SU-DHL-6 (cell line): ENCODE measurements around the gene ZNF574.

Source experiments
- H2AFZ ChIP-seq: fragments of 200-600 bp; sonication (generic); 2 replicates; pipeline ENCODE4 v1.6.1; 2014; ENCODE audit warnings: low read depth, mild to moderate bottlenecking, moderate library complexity, mixed read lengths, antibody characterized with exemption, low read length; ENCODE audit not compliant: severe bottlenecking
- H3F3A ChIP-seq: fragments of 200-600 bp; shearing (Covaris generic); 2 replicates; pipeline ENCODE4 v1.6.0; 2016; ENCODE audit warnings: antibody characterized with exemption, mild to moderate bottlenecking; ENCODE audit not compliant: insufficient read depth
- H3K27ac ChIP-seq: fragments of 200-600 bp; sonication (generic); 2 replicates; pipeline ENCODE4 v1.5.1; 2016; ENCODE audit warnings: low read depth, mild to moderate bottlenecking, low read length, moderate library complexity, mixed read lengths
- H3K27me3 ChIP-seq: fragments of 200-600 bp; sonication (generic), shearing (Covaris generic); 2 replicates; pipeline ENCODE4 v1.6.0; 2014; ENCODE audit warnings: mild to moderate bottlenecking, low read length
- H3K36me3 ChIP-seq: fragments of 200-600 bp; sonication (generic); 2 replicates; pipeline ENCODE4 v1.6.1; 2014; ENCODE audit warnings: mild to moderate bottlenecking, low read length, mixed read lengths
- H3K4me2 ChIP-seq: fragments of 300-600, 200-600 bp; shearing (Covaris generic), sonication (generic); 2 replicates; pipeline ENCODE4 v1.6.0; 2014; ENCODE audit warnings: low read length, low read depth, mild to moderate bottlenecking; ENCODE audit not compliant: poor library complexity, severe bottlenecking
- H3K4me3 ChIP-seq: fragments of 200-600 bp; sonication (generic); 2 replicates; pipeline ENCODE4 v1.5.1; 2014; ENCODE audit warnings: antibody characterized with exemption, low read length, mild to moderate bottlenecking, mixed read lengths; ENCODE audit not compliant: insufficient read depth, poor library complexity, severe bottlenecking
- H3K79me2 ChIP-seq: fragments of 200-600 bp; sonication (generic); 2 replicates; pipeline ENCODE4 v1.6.1; 2014; ENCODE audit warnings: mild to moderate bottlenecking, low read length, moderate library complexity; ENCODE audit not compliant: insufficient read depth
- H3K9ac ChIP-seq: fragments of 200-600 bp; sonication (generic); 2 replicates; pipeline ENCODE4 v1.7.0; 2014; ENCODE audit warnings: mild to moderate bottlenecking, low read length
- H3K9me2 ChIP-seq: fragments of 200-600 bp; sonication (generic); replicated peaks from 2 replicates; pipeline ENCODE4 v1.6.1; 2014; ENCODE audit warnings: low read length; ENCODE audit not compliant: insufficient read depth
- H3K9me3 ChIP-seq: fragments of 200-600 bp; sonication (generic); 2 replicates; pipeline ENCODE4 v1.6.1; 2014; ENCODE audit warnings: low read length, mixed read lengths; ENCODE audit not compliant: insufficient read depth
- H4K20me1 ChIP-seq: fragments of 200-600 bp; sonication (generic); 2 replicates; pipeline ENCODE4 v1.6.1; 2014; ENCODE audit warnings: low read depth, mild to moderate bottlenecking, antibody characterized with exemption, low read length, moderate library complexity, mixed read lengths
- CTCF ChIP-seq: fragments of 200-600 bp; sonication (generic); IDR thresholded peaks from one replicate; pipeline ENCODE4 v1.5.1; 2017; ENCODE audit warnings: antibody characterized with exemption, mild to moderate bottlenecking, low read length, moderate library complexity; ENCODE audit not compliant: insufficient read depth, poor library complexity, severe bottlenecking
- EZH2phosphoT487 ChIP-seq: fragments of 200-600 bp; sonication (generic), shearing (Covaris generic); conservative IDR thresholded peaks from 2 replicates; pipeline ENCODE4 v1.6.1; 2018; ENCODE audit warnings: mild to moderate bottlenecking, antibody characterized with exemption, low read length, moderate library complexity, mixed read lengths

ZNF574 gene

GRCh38 chr19:42065511-42065910 lies 10.5 kb upstream of the ZNF574 start:
- Histone ChIP-seq H3K36me3 (no peaks in the 10 kb centered on the region), H3K79me2 (no peaks in the 10 kb centered on the region), H3K4me2 (no peak overlapping the region), H2AFZ (no peak overlapping the region), H4K20me1 (no peaks in the 10 kb centered on the region), H3K27me3 (no peaks in the 10 kb centered on the region), H3K9ac (no peak overlapping the region), H3K27ac (no peak overlapping the region), H3K9me2 (no peaks in the 10 kb centered on the region), H3F3A (no peaks in the 10 kb centered on the region), H3K9me3 (no peaks in the 10 kb centered on the region), H3K4me3 (no peak overlapping the region)
- TF ChIP-seq EZH2phosphoT487 (no peak), CTCF (no peak)

- Histone ChIP-seq H3K27me3 (no peaks in the 10 kb centered on the region), H2AFZ (no peak overlapping the region), H3K36me3 (no peaks in the 10 kb centered on the region), H3F3A (no peaks in the 10 kb centered on the region), H3K9ac (no peak overlapping the region), H3K4me2 (no peak overlapping the region), H4K20me1 (no peaks in the 10 kb centered on the region), H3K9me2 (no peaks in the 10 kb centered on the region), H3K79me2 (no peaks in the 10 kb centered on the region), H3K27ac (no peak overlapping the region), H3K9me3 (no peaks in the 10 kb centered on the region), H3K4me3 (no peak overlapping the region)
- TF ChIP-seq EZH2phosphoT487: no peak
- TF ChIP-seq CTCF: no peak
These were observed 9.8 kb upstream of the ZNF574 start for GRCh38 chr19:42066075-42066754.

- Histone ChIP-seq H3K27me3 (no peaks in the 10 kb centered on the region), H3F3A (no peaks in the 10 kb centered on the region), H3K9me2 (no peaks in the 10 kb centered on the region), H3K36me3 (no peaks in the 10 kb centered on the region), H3K9ac (no peak overlapping the region), H4K20me1 (no peaks in the 10 kb centered on the region), H3K79me2 (no peaks in the 10 kb centered on the region), H3K9me3 (no peaks in the 10 kb centered on the region), H2AFZ (no peak overlapping the region), H3K27ac (no peak overlapping the region), H3K4me3 (no peak overlapping the region), H3K4me2 (no peak overlapping the region)
- TF ChIP-seq EZH2phosphoT487 (no peak), CTCF (no peak)
These were observed 8.6 kb upstream of the ZNF574 start for GRCh38 chr19:42067315-42067888.
